SU-DHL-6 (cell line): Measurements from ENCODE around the gene RUVBL1.

Source experiments
- H2AFZ ChIP-seq: fragments of 200-600 bp; sonication (generic); 2 replicates; pipeline ENCODE4 v1.6.1; 2014; ENCODE audit warnings: low read depth, mild to moderate bottlenecking, moderate library complexity, mixed read lengths, antibody characterized with exemption, low read length; ENCODE audit not compliant: severe bottlenecking
- H3F3A ChIP-seq: fragments of 200-600 bp; shearing (Covaris generic); 2 replicates; pipeline ENCODE4 v1.6.0; 2016; ENCODE audit warnings: antibody characterized with exemption, mild to moderate bottlenecking; ENCODE audit not compliant: insufficient read depth
- H3K27ac ChIP-seq: fragments of 200-600 bp; sonication (generic); 2 replicates; pipeline ENCODE4 v1.5.1; 2016; ENCODE audit warnings: low read depth, mild to moderate bottlenecking, low read length, moderate library complexity, mixed read lengths
- H3K27me3 ChIP-seq: fragments of 200-600 bp; sonication (generic), shearing (Covaris generic); 2 replicates; pipeline ENCODE4 v1.6.0; 2014; ENCODE audit warnings: mild to moderate bottlenecking, low read length
- H3K36me3 ChIP-seq: fragments of 200-600 bp; sonication (generic); 2 replicates; pipeline ENCODE4 v1.6.1; 2014; ENCODE audit warnings: mild to moderate bottlenecking, low read length, mixed read lengths
- H3K4me2 ChIP-seq: fragments of 300-600, 200-600 bp; shearing (Covaris generic), sonication (generic); 2 replicates; pipeline ENCODE4 v1.6.0; 2014; ENCODE audit warnings: low read length, low read depth, mild to moderate bottlenecking; ENCODE audit not compliant: poor library complexity, severe bottlenecking
- H3K4me3 ChIP-seq: fragments of 200-600 bp; sonication (generic); 2 replicates; pipeline ENCODE4 v1.5.1; 2014; ENCODE audit warnings: antibody characterized with exemption, low read length, mild to moderate bottlenecking, mixed read lengths; ENCODE audit not compliant: insufficient read depth, poor library complexity, severe bottlenecking
- H3K79me2 ChIP-seq: fragments of 200-600 bp; sonication (generic); 2 replicates; pipeline ENCODE4 v1.6.1; 2014; ENCODE audit warnings: mild to moderate bottlenecking, low read length, moderate library complexity; ENCODE audit not compliant: insufficient read depth
- H3K9ac ChIP-seq: fragments of 200-600 bp; sonication (generic); 2 replicates; pipeline ENCODE4 v1.7.0; 2014; ENCODE audit warnings: mild to moderate bottlenecking, low read length
- H3K9me2 ChIP-seq: fragments of 200-600 bp; sonication (generic); replicated peaks from 2 replicates; pipeline ENCODE4 v1.6.1; 2014; ENCODE audit warnings: low read length; ENCODE audit not compliant: insufficient read depth
- H3K9me3 ChIP-seq: fragments of 200-600 bp; sonication (generic); 2 replicates; pipeline ENCODE4 v1.6.1; 2014; ENCODE audit warnings: low read length, mixed read lengths; ENCODE audit not compliant: insufficient read depth
- H4K20me1 ChIP-seq: fragments of 200-600 bp; sonication (generic); 2 replicates; pipeline ENCODE4 v1.6.1; 2014; ENCODE audit warnings: low read depth, mild to moderate bottlenecking, antibody characterized with exemption, low read length, moderate library complexity, mixed read lengths
- CTCF ChIP-seq: fragments of 200-600 bp; sonication (generic); IDR thresholded peaks from one replicate; pipeline ENCODE4 v1.5.1; 2017; ENCODE audit warnings: antibody characterized with exemption, mild to moderate bottlenecking, low read length, moderate library complexity; ENCODE audit not compliant: insufficient read depth, poor library complexity, severe bottlenecking
- EZH2phosphoT487 ChIP-seq: fragments of 200-600 bp; sonication (generic), shearing (Covaris generic); conservative IDR thresholded peaks from 2 replicates; pipeline ENCODE4 v1.6.1; 2018; ENCODE audit warnings: mild to moderate bottlenecking, antibody characterized with exemption, low read length, moderate library complexity, mixed read lengths

Gene RUVBL1

GRCh38 chr3:128076483-128077201 lies 47.0 kb downstream of the RUVBL1 start:
- H3K4me3 ChIP-seq = no peak overlapping the region
- no peak overlapping the region for H3K27ac ChIP-seq

DNA sequence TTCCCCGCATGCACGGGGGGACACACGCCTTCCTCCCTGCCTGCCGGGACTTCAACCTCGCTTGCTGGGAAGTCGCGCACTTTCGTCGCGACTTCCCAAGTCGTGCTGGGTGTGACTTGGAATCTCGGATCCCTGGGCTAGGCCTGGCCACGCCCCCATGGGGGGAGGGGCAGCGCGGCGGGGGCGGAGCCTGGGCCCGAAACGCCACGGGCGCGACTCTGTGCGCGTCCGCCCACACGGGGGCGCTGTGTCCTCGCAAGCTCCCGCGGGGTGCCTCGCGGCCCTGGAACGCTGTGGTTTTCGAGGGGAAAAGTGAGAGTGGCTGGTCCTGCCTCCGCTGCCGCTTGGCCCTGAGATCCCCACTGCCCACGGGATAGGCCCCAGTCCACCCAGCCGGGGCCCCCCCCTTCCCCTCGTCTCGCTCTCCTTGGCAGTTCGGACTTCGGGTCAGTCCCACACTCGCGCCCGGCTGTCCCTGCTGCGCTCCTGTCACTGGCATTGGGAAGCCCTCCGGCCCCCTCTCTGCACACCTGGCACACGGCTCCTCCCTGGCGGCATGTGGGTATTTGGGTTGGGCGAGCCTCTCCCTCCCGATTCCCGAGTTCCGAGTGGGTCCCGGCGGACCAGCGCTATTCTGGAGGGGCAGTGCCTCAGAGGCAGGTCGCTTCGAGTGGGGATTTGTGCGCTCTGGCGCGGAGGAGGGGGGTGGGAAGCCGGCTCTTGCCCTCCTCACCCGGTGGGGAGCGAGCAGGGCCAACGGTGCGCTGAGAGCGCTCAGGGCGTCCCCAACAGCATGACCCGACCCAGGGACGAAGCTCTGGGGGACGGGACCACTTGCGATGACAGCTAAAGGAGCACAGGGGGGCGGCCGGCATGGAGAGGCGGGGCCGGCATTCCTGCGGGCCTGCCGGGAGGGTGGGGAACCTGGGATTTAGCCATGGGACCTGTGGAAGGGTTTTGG lies 47.8 kb downstream of the RUVBL1 start:
- TF ChIP-seq EZH2phosphoT487 (no peak), CTCF (peak; percentile 88)
- Histone ChIP-seq H3K27me3 (no peaks in the 10 kb centered on the region), H3K9me2 (no peaks in the 10 kb centered on the region), H3K4me3 (no peak overlapping the region), H3K79me2 (no peaks in the 10 kb centered on the region), H3K36me3 (no peaks in the 10 kb centered on the region), H3K9me3 (no peaks in the 10 kb centered on the region), H3K27ac (no peak overlapping the region), H2AFZ (no peak overlapping the region), H3F3A (peaks cover 4% of the 10 kb centered on the region; the same call in 1 of the 2 replicates), H3K9ac (no peak overlapping the region; the same call in 1 of the 2 replicates), H4K20me1 (no peaks in the 10 kb centered on the region; the same call in 1 of the 2 replicates), H3K4me2 (peak overlapping the region; percentile 37)

More at GRCh38 chr3:128076483-128077201, 47.0 kb downstream of the RUVBL1 start:
- Histone ChIP-seq H3K9me2 (no peaks in the 10 kb centered on the region), H3F3A (peaks cover 4% of the 10 kb centered on the region; the same call in 1 of the 2 replicates), H3K79me2 (no peaks in the 10 kb centered on the region), H2AFZ (no peak overlapping the region), H3K9ac (no peak overlapping the region), H3K9me3 (no peaks in the 10 kb centered on the region), H4K20me1 (no peaks in the 10 kb centered on the region; the same call in 1 of the 2 replicates), H3K4me2 (no peak overlapping the region), H3K36me3 (no peaks in the 10 kb centered on the region), H3K27me3 (no peaks in the 10 kb centered on the region)
- TF ChIP-seq EZH2phosphoT487 (no peak), CTCF (no peak)

- no peak overlapping the region for H3K4me2 ChIP-seq
- H2AFZ ChIP-seq = no peak overlapping the region
- no peak overlapping the region for H3K27ac ChIP-seq
- no peaks in the 10 kb centered on the region; the same call in 1 of the 2 replicates for H4K20me1 ChIP-seq
- peaks cover 4% of the 10 kb centered on the region; the same call in 1 of the 2 replicates for H3F3A ChIP-seq
- no peak overlapping the region for H3K9ac ChIP-seq
- no peak for TF ChIP-seq EZH2phosphoT487
- no peak for TF ChIP-seq CTCF
- no peaks in the 10 kb centered on the region; the same call in 1 of the 2 replicates for H3K36me3 ChIP-seq
- H3K4me3 ChIP-seq = no peak overlapping the region
- H3K9me3 ChIP-seq = no peaks in the 10 kb centered on the region
- no peaks in the 10 kb centered on the region for H3K9me2 ChIP-seq
- no peaks in the 10 kb centered on the region for H3K27me3 ChIP-seq
- H3K79me2 ChIP-seq = no peaks in the 10 kb centered on the region
Measured at GRCh38 chr3:128074851-128075521, 48.6 kb downstream of the RUVBL1 start.
